ENCODE data around the gene RASL10B.
"Not testable (repeated sequence)": the region's sequence is repeated elsewhere in the genome, so short reads cannot be mapped to it uniquely, and the experiment has no call there.

RASL10B gene

GRCh38 chr17:35742896-35743477 is 11.5 kb downstream of the RASL10B start:
- DNase-seq (ENCODE audit: low read depth): no peak

GRCh38 chr17:35743626-35744328 is 12.3 kb downstream of the RASL10B start:
- DNase-seq (ENCODE audit: low read depth): no peak

- DNase-seq (ENCODE audit: low read depth): no peak
These were observed 13.4 kb downstream of the RASL10B start for GRCh38 chr17:35744830-35745229.

GRCh38 chr17:35745246-35745645 is 13.8 kb downstream of the RASL10B start:
- no peak for DNase-seq (ENCODE audit: low read depth)

- no peak for DNase-seq (ENCODE audit: low read depth)
These were observed 14.4 kb downstream of the RASL10B start for GRCh38 chr17:35745749-35746320.

- DNase-seq (ENCODE audit: low read depth): peak; percentile 63
These were observed 16.1 kb downstream of the RASL10B start for GRCh38 chr17:35747540-35748017.

GRCh38 chr17:35748341-35748841 is 17.0 kb downstream of the RASL10B start:
- DNase-seq (ENCODE audit: low read depth): no peak

GRCh38 chr17:35748979-35749378 is 17.5 kb downstream of the RASL10B start:
- DNase-seq (ENCODE audit: low read depth): no peak

- no peak for DNase-seq (ENCODE audit: low read depth)
These were observed 18.3 kb downstream of the RASL10B start for GRCh38 chr17:35749560-35750412.

- no peak for DNase-seq (ENCODE audit: low read depth)
These were observed 19.3 kb downstream of the RASL10B start for GRCh38 chr17:35750526-35751395.

- DNase-seq (ENCODE audit: low read depth): not testable (repeated sequence)
These were observed 20.1 kb downstream of the RASL10B start for GRCh38 chr17:35751541-35751940.

- no peak for DNase-seq (ENCODE audit: low read depth)
These were observed 21.0 kb downstream of the RASL10B start for GRCh38 chr17:35752471-35752870.

GRCh38 chr17:35752945-35753764 is 21.7 kb downstream of the RASL10B start, which contains the start of gene GAS2L2:
Gene GAS2L2, minus strand, starts transcription at chr17:35753239. Its CDS starts 389 bp downstream, at chr17:35752850.
- DNase-seq (ENCODE audit: low read depth): no peak

- no peak for DNase-seq (ENCODE audit: low read depth)
These were observed 25.8 kb downstream of the RASL10B start for GRCh38 chr17:35757243-35757642.

- DNase-seq (ENCODE audit: low read depth): no peak
These were observed 29.1 kb downstream of the RASL10B start, which contains the start of gene C17orf50 for GRCh38 chr17:35760587-35760986. Gene C17orf50, plus strand, starts transcription at chr17:35760887. Its CDS starts 55 bp downstream, at chr17:35760942.

GRCh38 chr17:35761601-35762000 is 30.2 kb downstream of the RASL10B start:
- DNase-seq (ENCODE audit: low read depth): no peak

GRCh38 chr17:35763767-35764122 is 32.3 kb downstream of the RASL10B start:
- DNase-seq (ENCODE audit: low read depth): no peak

- DNase-seq (ENCODE audit: low read depth): peak; percentile 66
These were observed 32.9 kb downstream of the RASL10B start for GRCh38 chr17:35764123-35764991.

- no peak for DNase-seq (ENCODE audit: low read depth)
These were observed 33.8 kb downstream of the RASL10B start for GRCh38 chr17:35765086-35765710.

All from T follicular helper cell (primary cell).